Ascending aorta (tissue), 2 donors: Measurements from ENCODE around the gene EPHB2. TPM values are rescaled to one million over a fixed set of nuclear protein-coding genes. Genes with fewer than 3 reads are reported as not detected.

Source experiments
- DNase-seq, 2 donors: peaks; one replicate each; pipeline ENCODE4 v3.0.0-alpha.2; 2019; ENCODE audit warnings: low spot score in 2 of 2
- H3K27ac ChIP-seq, 2 donors: fragments of 200-600 bp; sonication (generic); one replicate each; pipeline ENCODE4 v1.5.1; 2016 to 2017; ENCODE audit warnings: mild to moderate bottlenecking in 1 of 2
- H3K27me3 ChIP-seq: fragments of 200-600 bp; sonication (generic); one replicate; pipeline ENCODE4 v1.5.1; 2017
- H3K36me3 ChIP-seq, 2 donors: fragments of 200-600 bp; sonication (generic); one replicate each; pipeline ENCODE4 v1.5.1; 2016
- H3K4me1 ChIP-seq, 2 donors: fragments of 200-600 bp; sonication (generic); one replicate each; pipeline ENCODE4 v1.5.1; 2016 to 2017; ENCODE audit warnings: mild to moderate bottlenecking in 1 of 2
- H3K4me3 ChIP-seq, 2 donors: fragments of 200-600 bp; sonication (generic); one replicate each; pipeline ENCODE4 v1.5.1; 2016 to 2017; ENCODE audit warnings: mild to moderate bottlenecking in 1 of 2
- H3K9me3 ChIP-seq, 2 donors: fragments of 200-600 bp; sonication (generic); one replicate each; pipeline ENCODE4 v1.5.1; 2016
- CTCF ChIP-seq, 3 experiments: fragments of 200-600 bp in 2 of 3; fragments of 450-650 bp in 1 of 3; sonication (generic) in 2 of 3; IDR thresholded peaks; one replicate each; pipeline ENCODE4 v1.5.1; 2016 to 2019; ENCODE audit warnings: antibody characterized with exemption in 3 of 3, mild to moderate bottlenecking in 1 of 3, moderate library complexity in 1 of 3
- intact Hi-C: fragments of 100-400 bp; cut with DNase I; formaldehyde crosslinking; loops from one replicate; pipeline ENCODE4 v1.15.1; 2023
- total RNA-seq: library from RNA; depleted of rRNA; stranded (reverse); fragments of >200 nt; gene quantifications from one replicate; pipeline ENCODE4 v1.1.0, GENCODE V29; 2016

Gene EPHB2
- total RNA-seq, 1 donor from 2014 or later: 3.2 TPM

GRCh38 chr1:22808186-22808675 lies 97.6 kb downstream of the EPHB2 start:
- H3K27me3 ChIP-seq: no peaks in the 10 kb centered on the region
- H3K4me3 ChIP-seq: no peak overlapping the region
- no peaks in the 10 kb centered on the region for H3K36me3 ChIP-seq
- intact Hi-C loops: no loop called here
- H3K4me1 ChIP-seq: peaks cover 3 to 14% of the 10 kb centered on the region in 2 donors
- no peak for DNase-seq
- TF ChIP-seq CTCF (IDR thresholded peaks at IDR 0.05): no peak
- peak overlapping the region; percentile 73 to 77 for H3K27ac ChIP-seq
- H3K9me3 ChIP-seq: no peaks in the 10 kb centered on the region

- H3K27ac ChIP-seq: peak overlapping the region; percentile 73 to 77
Measured at GRCh38 chr1:22808676-22809483, 98.2 kb downstream of the EPHB2 start.

DNA sequence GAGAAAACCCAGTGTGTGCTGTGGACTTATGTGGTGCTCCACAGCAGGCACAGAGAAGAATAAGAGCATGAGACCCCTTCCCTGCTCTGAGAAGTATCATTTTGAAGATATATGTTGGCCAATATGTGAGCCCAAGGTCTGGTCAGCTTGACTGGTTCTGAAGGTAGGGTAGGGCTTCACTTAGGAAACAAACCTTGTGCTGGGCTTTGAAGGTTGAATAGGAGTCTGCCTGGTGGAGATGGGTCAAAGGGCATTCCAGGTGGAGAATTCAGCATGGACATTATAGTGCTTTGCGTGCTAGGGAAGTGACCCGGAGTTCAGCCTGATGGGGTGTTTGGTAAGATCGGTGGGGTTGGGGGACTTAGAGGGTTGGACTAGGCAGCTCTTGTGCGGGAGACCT lies 99.1 kb downstream of the EPHB2 start:
- intact Hi-C loops: no loop called here
- Histone ChIP-seq H3K27ac (no peak overlapping the region), H3K4me1 (peaks cover 3 to 15% of the 10 kb centered on the region in 2 donors), H3K27me3 (no peaks in the 10 kb centered on the region), H3K36me3 (no peaks in the 10 kb centered on the region), H3K9me3 (no peaks in the 10 kb centered on the region), H3K4me3 (no peak overlapping the region)
- no peak for DNase-seq
- no peak for TF ChIP-seq CTCF (IDR thresholded peaks at IDR 0.05)

More at GRCh38 chr1:22808676-22809483, 98.2 kb downstream of the EPHB2 start:
- no peaks in the 10 kb centered on the region for H3K36me3 ChIP-seq
- H3K4me3 ChIP-seq: no peak overlapping the region
- peaks cover 3 to 14% of the 10 kb centered on the region in 2 donors for H3K4me1 ChIP-seq
- no peak for TF ChIP-seq CTCF (IDR thresholded peaks at IDR 0.05)
- no peaks in the 10 kb centered on the region for H3K27me3 ChIP-seq
- DNase-seq: peak in 1 of 2 donors; percentile 77
- H3K9me3 ChIP-seq: no peaks in the 10 kb centered on the region
- intact Hi-C loops: no loop called here

- intact Hi-C loops: no loop called here
- Histone ChIP-seq H3K27ac (no peak overlapping the region), H3K9me3 (no peaks in the 10 kb centered on the region), H3K4me3 (no peak overlapping the region), H3K4me1 (peaks cover 3 to 19% of the 10 kb centered on the region in 2 donors), H3K27me3 (no peaks in the 10 kb centered on the region), H3K36me3 (no peaks in the 10 kb centered on the region)
- DNase-seq: no peak
- TF ChIP-seq CTCF (IDR thresholded peaks at IDR 0.05): no peak
Measured at GRCh38 chr1:22810378-22810777, 99.7 kb downstream of the EPHB2 start.

DNA sequence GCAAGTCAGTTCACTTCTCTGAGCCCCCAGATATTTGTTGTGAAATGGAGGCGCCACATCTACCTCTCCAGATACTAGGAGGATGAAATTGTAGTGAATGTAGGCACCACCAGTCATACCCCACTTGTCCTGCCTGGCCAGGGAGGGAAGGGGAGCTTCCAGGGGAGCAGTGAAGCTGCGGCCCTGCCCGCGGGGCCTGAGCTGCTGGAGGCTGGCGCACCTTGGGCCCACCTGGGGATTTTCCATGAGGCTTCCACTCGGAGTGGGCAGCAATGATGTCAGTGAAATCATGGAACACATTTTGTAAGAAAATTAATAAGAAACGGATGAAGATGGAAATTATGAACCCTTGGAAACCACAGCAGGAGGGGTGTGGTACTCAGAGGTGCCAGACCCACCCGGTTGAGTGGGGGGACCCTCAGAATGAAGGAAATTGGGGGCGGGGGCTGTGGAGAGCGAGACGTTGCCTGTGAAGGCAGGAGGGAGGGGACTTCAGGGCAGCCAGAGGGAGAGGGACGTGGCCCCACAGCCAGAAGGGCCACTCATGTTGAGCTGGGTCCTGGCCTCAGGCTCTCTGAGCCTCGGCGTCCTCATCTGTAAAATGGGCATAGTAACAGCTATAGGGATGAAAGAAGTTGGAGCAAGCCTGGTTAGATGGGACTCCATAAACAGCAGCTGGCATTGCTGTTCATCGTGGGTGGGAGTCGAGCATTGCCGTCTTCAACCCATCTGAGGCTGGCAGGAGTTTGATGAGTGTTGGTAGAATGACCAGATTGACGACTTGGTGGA lies 101.6 kb downstream of the EPHB2 start:
- intact Hi-C loops: no loop called here
- no peak for DNase-seq
- Histone ChIP-seq H3K27ac (no peak overlapping the region), H3K27me3 (no peaks in the 10 kb centered on the region), H3K9me3 (no peaks in the 10 kb centered on the region), H3K4me3 (no peak overlapping the region), H3K36me3 (no peaks in the 10 kb centered on the region), H3K4me1 (peaks cover 3 to 25% of the 10 kb centered on the region in 2 donors)
- no peak for TF ChIP-seq CTCF (IDR thresholded peaks at IDR 0.05)
